Measurements from ENCODE around the gene COL4A3.

COL4A3 gene

DNA sequence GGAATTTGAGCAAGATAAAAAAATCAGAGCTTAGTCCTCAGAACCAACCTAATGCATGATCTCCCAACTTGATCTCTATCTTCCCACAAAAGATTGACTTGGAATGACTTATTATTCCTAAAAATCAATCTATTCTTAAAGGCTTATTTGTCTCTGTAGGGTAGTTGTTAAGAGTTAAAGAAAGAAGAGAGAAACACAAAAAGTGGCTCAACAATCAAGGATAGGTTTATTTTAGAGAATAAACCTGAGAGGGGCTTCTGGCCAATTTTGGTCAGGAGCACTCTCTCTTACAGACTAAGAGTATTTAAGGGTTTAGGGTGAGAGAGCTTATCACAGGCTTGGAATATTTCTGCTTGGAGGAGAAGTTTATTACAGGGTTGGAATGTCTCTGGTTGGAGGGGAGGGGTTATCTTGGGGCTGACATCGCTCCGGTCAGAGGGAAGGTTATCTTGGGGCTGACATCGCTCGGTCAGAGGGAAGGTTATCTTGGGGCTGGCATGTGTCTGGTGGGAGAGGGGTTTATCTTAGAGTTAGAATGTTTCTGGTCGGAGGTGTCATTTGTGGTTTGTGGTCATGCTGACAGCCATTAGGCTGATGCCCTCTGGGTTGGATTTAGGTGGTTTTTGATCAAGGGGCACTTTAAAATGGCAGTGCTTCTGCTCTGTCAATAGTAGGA is 158.2 kb downstream of the COL4A3 start:
- no peak for ATAC-seq (replicated peaks; ENCODE audit: extremely low read depth, poor library complexity, severe bottlenecking)
- Mint-ChIP-seq H3K27me3 (peaks cover 4% of the 10 kb centered on the region), H3K27ac (ENCODE audit: low read depth) (no peak overlapping the region), H3K9me3 (no peaks in the 10 kb centered on the region), H3K4me3 (no peak overlapping the region), H3K36me3 (ENCODE audit: insufficient read depth) (peaks cover 13% of the 10 kb centered on the region), H3K4me1 (peaks cover 32% of the 10 kb centered on the region)
- no peak for DNase-seq (ENCODE audit: low spot score in 2 of 2)

- DNase-seq (ENCODE audit: low spot score in 2 of 2) (no peak), ATAC-seq (replicated peaks; ENCODE audit: extremely low read depth, poor library complexity, severe bottlenecking) (no peak)
- Mint-ChIP-seq H3K36me3 (ENCODE audit: insufficient read depth) (peaks cover 16% of the 10 kb centered on the region), H3K9me3 (no peaks in the 10 kb centered on the region), H3K27me3 (no peaks in the 10 kb centered on the region), H3K4me1 (peaks cover 32% of the 10 kb centered on the region), H3K4me3 (no peak overlapping the region), H3K27ac (ENCODE audit: low read depth) (no peak overlapping the region)
These were observed 159.4 kb downstream of the COL4A3 start for GRCh38 chr2:227323818-227324217.

- Mint-ChIP-seq H3K27ac (ENCODE audit: low read depth) (peak overlapping the region; percentile 87), H3K27me3 (no peaks in the 10 kb centered on the region), H3K36me3 (ENCODE audit: insufficient read depth) (peaks cover 16% of the 10 kb centered on the region), H3K9me3 (no peaks in the 10 kb centered on the region), H3K4me1 (peaks cover 32% of the 10 kb centered on the region), H3K4me3 (peak overlapping the region; percentile 88)
- no peak for DNase-seq (ENCODE audit: low spot score in 2 of 2)
- ATAC-seq (replicated peaks; ENCODE audit: extremely low read depth, poor library complexity, severe bottlenecking), result no peak
These were observed 160.2 kb downstream of the COL4A3 start for GRCh38 chr2:227324642-227324994.

DNA sequence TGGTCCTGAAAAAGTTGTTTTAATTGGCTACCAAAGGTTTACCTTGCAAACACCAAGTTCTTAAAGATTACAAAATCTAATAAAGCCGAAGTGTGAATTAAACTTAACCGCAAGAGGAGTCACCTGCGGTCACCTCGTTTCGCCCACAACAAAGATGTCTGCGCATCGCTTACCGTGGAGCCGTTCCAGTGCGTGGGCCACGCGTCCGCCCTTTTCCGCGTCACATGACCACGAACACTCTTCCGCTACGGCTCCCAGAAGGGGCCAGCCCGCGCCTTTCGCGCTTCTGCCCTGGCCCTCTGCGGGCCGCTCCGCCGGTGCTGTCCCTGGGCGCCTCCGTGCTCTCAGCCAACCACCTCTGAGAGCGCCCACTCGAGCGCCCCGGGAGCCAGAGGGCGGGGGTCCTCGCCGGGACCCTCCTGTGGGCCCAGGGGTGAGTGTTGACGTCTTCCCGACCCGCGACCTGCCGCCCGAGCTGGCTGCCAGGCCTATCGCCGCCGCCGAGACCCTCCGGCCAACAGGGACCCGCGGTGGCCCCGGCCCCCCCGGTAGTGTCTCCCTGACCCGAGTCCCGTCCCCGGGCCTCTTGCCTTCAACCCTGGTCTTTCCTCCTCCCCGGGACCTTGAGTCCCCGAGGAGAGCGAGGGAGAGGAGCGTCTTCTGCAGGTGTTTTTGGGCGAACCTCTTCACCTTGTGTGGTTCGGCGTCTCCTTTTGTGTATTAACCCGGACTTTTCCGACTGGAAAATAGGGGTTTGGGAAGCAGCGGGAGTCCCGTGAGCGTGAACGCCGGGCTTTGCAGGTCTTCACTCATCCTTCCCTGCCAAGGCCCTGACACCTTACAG is 160.8 kb downstream of the COL4A3 start, which contains the start of gene MFF:
TSS of gene MFF (plus strand) at position 257 of the 844 bp plus-strand sequence. CDS start 5,415 bp downstream, outside the sequence.
- Mint-ChIP-seq H3K4me3 (peak within 1 kb of the TSS; percentile 88), H3K4me1 (peaks cover 32% of the 10 kb centered on the region), H3K27ac (ENCODE audit: low read depth) (peak within 1 kb of the TSS; percentile 87), H3K9me3 (no peaks in the 10 kb centered on the region), H3K27me3 (no peaks in the 10 kb centered on the region), H3K36me3 (ENCODE audit: insufficient read depth) (peaks cover 16% of the 10 kb centered on the region)
- peak; percentile 96 for ATAC-seq (replicated peaks; ENCODE audit: extremely low read depth, poor library complexity, severe bottlenecking)
- peak; percentile 86 to 88 for DNase-seq (ENCODE audit: low spot score in 2 of 2)

DNA sequence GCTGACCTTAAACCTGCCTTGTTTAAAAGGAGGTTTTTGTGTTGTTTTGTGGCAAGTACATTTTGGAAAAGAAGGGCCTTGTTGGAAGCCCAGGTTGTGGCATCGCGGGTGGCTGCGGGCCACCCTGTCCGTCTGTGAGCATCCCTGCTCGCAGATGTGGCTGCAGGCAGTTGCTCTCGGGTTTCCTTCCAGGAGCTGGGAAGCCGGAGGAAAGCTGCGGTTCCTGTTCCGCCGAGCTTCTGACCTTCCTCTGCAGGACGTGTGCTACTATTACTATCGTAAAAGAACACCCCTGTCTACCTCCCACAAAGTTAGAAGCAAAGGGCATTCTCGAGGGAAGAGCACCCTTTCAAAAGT is 161.4 kb downstream of the COL4A3 start:
- peak overlapping the region; percentile 88 for H3K4me3 Mint-ChIP-seq
- H3K9me3 Mint-ChIP-seq, result no peaks in the 10 kb centered on the region
- peak; percentile 2 for ATAC-seq (replicated peaks; ENCODE audit: extremely low read depth, poor library complexity, severe bottlenecking)
- no peaks in the 10 kb centered on the region for H3K27me3 Mint-ChIP-seq
- H3K36me3 Mint-ChIP-seq (ENCODE audit: insufficient read depth), result peaks cover 19% of the 10 kb centered on the region
- no peak for DNase-seq (ENCODE audit: low spot score in 2 of 2)
- H3K27ac Mint-ChIP-seq (ENCODE audit: low read depth), result peak overlapping the region; percentile 87
- peaks cover 32% of the 10 kb centered on the region for H3K4me1 Mint-ChIP-seq

DNA sequence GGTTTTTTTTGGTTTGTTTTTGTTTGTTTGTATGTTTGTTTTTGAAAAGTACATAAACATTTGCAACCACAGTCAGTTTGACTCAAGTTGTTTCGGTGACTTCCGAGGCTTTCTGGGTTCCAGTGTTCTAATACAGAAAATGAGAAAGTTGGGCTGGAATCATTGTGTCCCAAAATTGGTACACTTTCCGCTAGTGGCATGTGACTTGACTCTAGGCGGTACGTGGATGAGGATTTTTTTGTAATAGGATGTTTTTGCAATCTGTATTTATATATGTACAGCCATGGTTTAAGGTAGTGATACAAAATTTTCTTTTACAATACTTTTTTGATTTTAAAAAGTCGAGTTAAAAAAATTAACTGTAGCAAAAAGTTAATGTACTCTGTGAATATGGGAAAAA is 162.4 kb downstream of the COL4A3 start:
- peaks cover 26% of the 10 kb centered on the region for H3K36me3 Mint-ChIP-seq (ENCODE audit: insufficient read depth)
- H3K27ac Mint-ChIP-seq (ENCODE audit: low read depth), result peak overlapping the region; percentile 87
- H3K4me3 Mint-ChIP-seq, result peak overlapping the region; percentile 88
- no peak for ATAC-seq (replicated peaks; ENCODE audit: extremely low read depth, poor library complexity, severe bottlenecking)
- peaks cover 37% of the 10 kb centered on the region for H3K4me1 Mint-ChIP-seq
- H3K9me3 Mint-ChIP-seq, result no peaks in the 10 kb centered on the region
- H3K27me3 Mint-ChIP-seq, result no peaks in the 10 kb centered on the region
- no peak for DNase-seq (ENCODE audit: low spot score in 2 of 2)

- Mint-ChIP-seq H3K27ac (ENCODE audit: low read depth) (no peak overlapping the region), H3K27me3 (no peaks in the 10 kb centered on the region), H3K4me1 (peaks cover 11% of the 10 kb centered on the region), H3K9me3 (no peaks in the 10 kb centered on the region), H3K36me3 (ENCODE audit: insufficient read depth) (peaks cover 45% of the 10 kb centered on the region), H3K4me3 (no peak overlapping the region)
- ATAC-seq (replicated peaks; ENCODE audit: extremely low read depth, poor library complexity, severe bottlenecking) (no peak), DNase-seq (ENCODE audit: low spot score in 2 of 2) (no peak)
These were observed 171.3 kb downstream of the COL4A3 start for GRCh38 chr2:227335713-227336112.

DNA sequence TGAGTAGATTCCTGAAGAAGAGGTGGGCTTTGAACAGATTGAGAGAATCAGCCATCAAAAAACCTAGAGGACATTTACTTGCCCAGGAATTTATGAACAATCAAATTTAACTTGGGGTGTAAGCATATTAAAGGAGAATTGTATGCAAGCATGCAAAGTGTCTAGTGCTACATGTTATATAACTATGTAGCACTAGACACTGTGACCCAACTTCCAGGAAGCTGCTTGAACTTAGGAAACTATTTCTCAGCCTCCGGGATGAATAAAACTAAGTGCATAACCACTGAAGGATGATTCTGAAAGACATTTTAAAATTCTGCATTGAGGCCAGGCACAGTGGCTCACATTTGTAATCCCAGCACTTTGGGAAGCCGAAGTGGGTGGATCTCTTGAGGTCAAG is 173.0 kb downstream of the COL4A3 start:
- Mint-ChIP-seq H3K4me3 (no peak overlapping the region), H3K36me3 (ENCODE audit: insufficient read depth) (peaks cover 35% of the 10 kb centered on the region), H3K27ac (ENCODE audit: low read depth) (no peak overlapping the region), H3K4me1 (peaks cover 2% of the 10 kb centered on the region), H3K9me3 (no peaks in the 10 kb centered on the region), H3K27me3 (no peaks in the 10 kb centered on the region)
- DNase-seq (ENCODE audit: low spot score in 2 of 2), result no peak
- no peak for ATAC-seq (replicated peaks; ENCODE audit: extremely low read depth, poor library complexity, severe bottlenecking)

DNA sequence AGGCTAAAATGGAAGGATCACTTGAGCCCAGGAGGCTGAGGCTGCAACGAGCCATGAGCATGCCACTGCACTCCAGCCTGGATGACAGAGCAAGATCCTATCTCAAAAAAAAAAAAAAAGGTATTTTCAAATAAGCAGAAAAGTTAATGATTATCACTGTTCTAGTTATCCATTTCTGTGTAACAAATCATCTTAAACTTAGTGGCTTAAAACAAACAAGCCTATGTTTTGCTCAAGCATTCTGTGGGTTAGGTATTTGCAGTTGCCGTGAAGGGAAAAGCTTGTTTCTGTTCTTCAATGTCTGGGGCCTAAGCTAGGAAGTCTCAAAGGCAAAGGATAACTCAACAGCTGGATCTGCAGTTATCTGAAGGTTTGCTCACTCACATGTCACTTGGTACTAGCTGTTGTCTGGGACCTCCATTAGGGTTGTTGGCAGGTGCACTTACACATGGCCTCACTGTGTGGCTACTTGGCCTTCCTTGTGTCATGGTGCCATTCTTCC is 174.7 kb downstream of the COL4A3 start:
- Mint-ChIP-seq H3K4me1 (no peaks in the 10 kb centered on the region), H3K4me3 (no peak overlapping the region), H3K9me3 (no peaks in the 10 kb centered on the region), H3K27ac (ENCODE audit: low read depth) (no peak overlapping the region), H3K27me3 (no peaks in the 10 kb centered on the region), H3K36me3 (ENCODE audit: insufficient read depth) (peaks cover 37% of the 10 kb centered on the region)
- DNase-seq (ENCODE audit: low spot score in 2 of 2), result no peak
- no peak for ATAC-seq (replicated peaks; ENCODE audit: extremely low read depth, poor library complexity, severe bottlenecking)

GRCh38 chr2:227340106-227340505 is 175.7 kb downstream of the COL4A3 start:
- Mint-ChIP-seq H3K4me3 (no peak overlapping the region), H3K9me3 (no peaks in the 10 kb centered on the region), H3K27me3 (no peaks in the 10 kb centered on the region), H3K4me1 (no peaks in the 10 kb centered on the region), H3K27ac (ENCODE audit: low read depth) (no peak overlapping the region), H3K36me3 (ENCODE audit: insufficient read depth) (peaks cover 30% of the 10 kb centered on the region)
- ATAC-seq (replicated peaks; ENCODE audit: extremely low read depth, poor library complexity, severe bottlenecking) (no peak), DNase-seq (ENCODE audit: low spot score in 2 of 2) (no peak)

DNA sequence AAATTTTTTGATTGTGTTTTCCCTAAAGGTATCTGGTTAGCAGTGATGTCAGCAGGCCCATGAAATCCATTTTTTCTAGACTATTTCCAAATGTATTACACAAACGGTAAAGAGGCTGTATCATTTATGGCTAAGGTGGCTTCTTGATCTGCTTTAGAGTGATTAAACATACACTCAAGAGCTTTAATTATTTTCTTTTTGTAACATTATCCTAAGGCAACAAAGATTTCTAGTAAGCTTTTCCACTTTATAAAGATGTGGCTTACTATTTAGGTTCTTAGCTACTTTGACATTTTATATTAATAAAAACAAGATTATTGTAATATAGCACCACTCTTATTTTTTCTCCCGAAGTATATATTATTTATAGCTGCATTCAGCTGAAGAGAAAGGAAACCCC is 177.1 kb downstream of the COL4A3 start:
- H3K9me3 Mint-ChIP-seq, result no peaks in the 10 kb centered on the region
- no peaks in the 10 kb centered on the region for H3K4me1 Mint-ChIP-seq
- no peak overlapping the region for H3K27ac Mint-ChIP-seq (ENCODE audit: low read depth)
- ATAC-seq (replicated peaks; ENCODE audit: extremely low read depth, poor library complexity, severe bottlenecking), result no peak
- no peaks in the 10 kb centered on the region for H3K27me3 Mint-ChIP-seq
- peaks cover 30% of the 10 kb centered on the region for H3K36me3 Mint-ChIP-seq (ENCODE audit: insufficient read depth)
- no peak overlapping the region for H3K4me3 Mint-ChIP-seq
- no peak for DNase-seq (ENCODE audit: low spot score in 2 of 2)

- no peaks in the 10 kb centered on the region for H3K4me1 Mint-ChIP-seq
- peaks cover 38% of the 10 kb centered on the region for H3K36me3 Mint-ChIP-seq (ENCODE audit: insufficient read depth)
- H3K4me3 Mint-ChIP-seq, result no peak overlapping the region
- DNase-seq (ENCODE audit: low spot score in 2 of 2) (no peak), ATAC-seq (replicated peaks; ENCODE audit: extremely low read depth, poor library complexity, severe bottlenecking) (no peak)
- H3K27me3 Mint-ChIP-seq, result no peaks in the 10 kb centered on the region
- H3K27ac Mint-ChIP-seq (ENCODE audit: low read depth), result no peak overlapping the region
- no peaks in the 10 kb centered on the region for H3K9me3 Mint-ChIP-seq
These were observed 179.8 kb downstream of the COL4A3 start for GRCh38 chr2:227344231-227344630.

- no peaks in the 10 kb centered on the region for H3K9me3 Mint-ChIP-seq
- H3K27ac Mint-ChIP-seq (ENCODE audit: low read depth), result no peak overlapping the region
- DNase-seq (ENCODE audit: low spot score in 2 of 2) (no peak), ATAC-seq (replicated peaks; ENCODE audit: extremely low read depth, poor library complexity, severe bottlenecking) (no peak)
- H3K4me3 Mint-ChIP-seq, result no peak overlapping the region
- peaks cover 32% of the 10 kb centered on the region for H3K36me3 Mint-ChIP-seq (ENCODE audit: insufficient read depth)
- H3K27me3 Mint-ChIP-seq, result no peaks in the 10 kb centered on the region
- H3K4me1 Mint-ChIP-seq, result no peaks in the 10 kb centered on the region
These were observed 182.7 kb downstream of the COL4A3 start for GRCh38 chr2:227347117-227347516.

All from central memory CD8-positive, alpha-beta T cell (primary cell).